A549 (cell line): ENCODE results near the gene GIMAP1. TPM values are rescaled to one million over a fixed set of nuclear protein-coding genes. Genes with fewer than 3 reads are reported as not detected.
"Not testable (repeated sequence)": the region's sequence is repeated elsewhere in the genome, so short reads cannot be mapped to it uniquely, and the experiment has no call there.

ENCODE experiments used
- ATAC-seq, 2 experiments: fragments of 200-7000 bp in 1 of 2; fragments of >200 bp in 1 of 2; cut with Nextera tagmentation in 1 of 2; cut with Tn5 transposase in 1 of 2; 3 replicates each; pipeline versions ENCODE4 v1.8.0 to v1.9.1; 2018 to 2020; ENCODE audit warnings: mild to moderate bottlenecking in 1 of 2, moderate library complexity in 1 of 2
- CTCF ChIA-PET: fragments of 300-600 bp; sonication (Branson Sonifier 250); formaldehyde crosslinking; extraction: SDS; loops from one replicate; lab custom pipeline; 2021; ENCODE audit warnings: antibody characterized with exemption, inconsistent platforms; lab: Yijun Ruan, JAX
- POLR2A ChIA-PET: fragments of 350-600 bp; formaldehyde crosslinking; extraction: SDS; loops from one replicate; lab custom pipeline; 2021; ENCODE audit warnings: antibody characterized with exemption, inconsistent platforms; lab: Yijun Ruan, JAX
- DNase-seq, 2 experiments: peaks; one replicate each; pipeline versions ENCODE4 v3.0.0 to v3.0.0-alpha.2; 2011 to 2016; ENCODE audit warnings: low read depth in 1 of 2, low spot score in 1 of 2
- FAIRE-seq: peaks from 2 replicates; lab custom pipeline; 2011; peaks lifted over from hg19 to GRCh38; lab: Jason Lieb, UNC
- H3K27ac ChIP-seq, 2 experiments: fragments of >200 bp; sonication (Bioruptor Twin); formaldehyde crosslinking; 3 replicates each; pipeline ENCODE4 v1.5.1; 2016 to 2017
- H3K4me1 ChIP-seq: fragments of >200 bp; sonication (Bioruptor Twin); formaldehyde crosslinking; 3 replicates; pipeline ENCODE4 v1.6.1; 2016
- H3K4me2 ChIP-seq: fragments of >200 bp; sonication (Bioruptor Twin); formaldehyde crosslinking; 3 replicates; pipeline ENCODE4 v1.6.1; 2016
- H3K4me3 ChIP-seq: fragments of >200 bp; sonication (Bioruptor Twin); formaldehyde crosslinking; 3 replicates; pipeline ENCODE4 v1.5.1; 2016
- H3K9me3 ChIP-seq: fragments of >200 bp; sonication (Bioruptor Twin); formaldehyde crosslinking; 3 replicates; pipeline ENCODE4 v1.6.1; 2016
- BHLHE40 ChIP-seq: IDR thresholded peaks from 2 replicates; pipeline ENCODE4 v1.6.1; 2012; ENCODE audit warnings: low read depth, low read length, inconsistent platforms
- EHMT2 ChIP-seq: fragments of 200-600 bp; sonication (generic); IDR thresholded peaks from 2 replicates; pipeline ENCODE4 v1.6.1; 2016; ENCODE audit warnings: antibody characterized with exemption, low read depth, mild to moderate bottlenecking, moderate library complexity
- FOXS1 ChIP-seq: fragments of 250-450 bp; sonication (Bioruptor Pico); IDR thresholded peaks from 2 replicates; pipeline ENCODE4 v1.5.0; 2020; ENCODE audit warnings: mild to moderate bottlenecking, moderate library complexity
- POLR2AphosphoS2 ChIP-seq: conservative IDR thresholded peaks from 2 replicates; pipeline ENCODE4 v1.6.1; 2012; ENCODE audit warnings: low read length, improper control_type of control experiment, inconsistent platforms
- RCOR1 ChIP-seq: fragments of 150-350 bp; IDR thresholded peaks from 2 replicates; pipeline ENCODE4 v1.6.1; 2014; ENCODE audit warnings: antibody characterized with exemption, low read length, low read depth
- REST ChIP-seq: fragments of 200-600 bp; sonication (generic); IDR thresholded peaks from 2 replicates; pipeline ENCODE4 v1.6.1; 2016; ENCODE audit warnings: antibody characterized with exemption, mild to moderate bottlenecking, moderate library complexity
- WGBS: methylation state at CpG from one replicate; pipeline ENCODE4 v1.1.6; 2017; ENCODE audit errors: missing lambda C conversion rate; 5-methylcytosine and 5-hydroxymethylcytosine counted together
- polyA plus RNA-seq, 4 experiments: library from polyadenylated mRNA; depleted of rRNA in 3 of 4; stranded (reverse); fragments of >200 nt; fragmentation: RNase III in 1 of 4; extraction: RNeasy Plus Mini Kit Qiagen cat#74134 plus additional on column Dnase treatment in 1 of 4; gene quantifications; 2 replicates in 3 of 4; 3 replicates in 1 of 4; pipeline ENCODE4 v1.2.3, GENCODE V29; 2011 to 2017
- TF ChIP-seq, protein P1 (sequence below): fragments of 450-650 bp; IDR thresholded peaks from 2 replicates; pipeline ENCODE4 v1.6.1; 2014; ENCODE audit warnings: antibody characterized with exemption
- TF ChIP-seq, protein P2 (sequence below): fragments of 250-450 bp; sonication (Bioruptor Pico); IDR thresholded peaks from 2 replicates; pipeline ENCODE4 v1.5.0; 2021; ENCODE audit warnings: mild to moderate bottlenecking, moderate library complexity, borderline replicate concordance

The GIMAP1 gene
- polyA plus RNA-seq, 2 of the 4 experiments (the other 2 are of a cell fraction) = not detected

DNA sequence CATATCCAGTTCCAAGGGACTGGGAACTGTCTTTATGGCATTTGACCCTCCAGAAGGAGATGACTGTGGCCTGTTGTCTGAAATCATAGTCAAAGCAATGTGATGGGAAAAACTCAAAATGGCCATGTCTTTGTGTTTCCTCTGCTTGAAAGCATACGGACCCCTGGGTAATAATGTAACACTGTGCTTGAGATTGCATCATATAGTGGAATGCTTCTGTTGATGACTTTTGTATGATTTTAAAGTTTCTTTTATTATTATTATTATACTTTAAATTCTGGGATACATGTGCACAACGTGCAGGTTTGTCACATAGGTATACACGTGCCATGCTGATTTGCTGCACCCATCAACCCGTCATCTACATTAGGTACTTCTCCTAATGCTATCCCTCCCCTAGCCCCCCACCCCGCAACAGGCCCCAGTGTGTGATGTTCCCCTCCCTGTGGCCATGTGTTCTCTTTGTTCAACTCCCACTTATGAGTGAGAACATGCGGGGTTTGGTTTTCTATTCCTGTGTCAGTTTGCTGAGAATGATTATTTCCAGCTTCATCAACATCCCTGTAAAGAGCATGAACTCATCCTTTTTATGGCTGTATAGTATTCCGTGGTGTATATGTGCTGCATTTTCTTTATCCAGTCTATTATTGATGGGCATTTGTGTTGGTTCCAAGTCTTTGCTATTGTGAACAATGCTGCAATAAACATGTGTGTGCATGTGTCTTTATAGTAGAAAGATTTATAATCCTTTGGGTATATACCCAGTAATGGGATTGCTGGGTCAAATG lies 44.4 kb upstream of the GIMAP1 start:
- H3K4me2 ChIP-seq, H3K4me1 ChIP-seq, FAIRE-seq, CTCF ChIA-PET, H3K4me3 ChIP-seq, DNase-seq, ATAC-seq, POLR2A ChIA-PET, H3K9me3 ChIP-seq, H3K27ac ChIP-seq: not testable (repeated sequence)
- WGBS = 9% methylated on average over 7 of the region's 7 CpGs

DNA sequence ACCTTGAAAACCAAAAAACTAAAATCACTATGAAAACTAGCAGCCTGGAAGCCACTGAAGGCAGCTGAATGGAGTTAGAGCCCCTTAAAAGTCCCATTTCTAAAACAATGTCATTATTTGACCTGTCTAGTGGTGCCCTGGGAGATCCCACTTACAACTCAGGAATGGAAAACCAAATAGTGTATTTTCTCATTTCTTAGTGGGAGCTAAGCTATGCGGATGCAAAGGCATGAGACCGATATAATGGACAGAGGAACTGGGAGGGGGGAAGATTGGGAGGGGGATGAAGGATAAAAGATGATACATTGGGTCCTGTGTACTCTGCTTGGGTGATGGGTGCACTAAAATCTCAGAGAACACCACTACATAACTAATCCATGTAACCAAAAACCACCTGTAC lies 40.7 kb upstream of the GIMAP1 start:
- no peak for ATAC-seq
- CTCF ChIA-PET = no interaction called here
- POLR2A ChIA-PET = no interaction called here
- WGBS = 43% methylated on average over 2 of the region's 2 CpGs
- Histone ChIP-seq H3K4me1 (no peaks in the 10 kb centered on the region), H3K9me3 (no peaks in the 10 kb centered on the region), H3K27ac (no peak overlapping the region), H3K4me2 (no peak overlapping the region), H3K4me3 (no peak overlapping the region)
- TF ChIP-seq FOXS1 (CRISPR knock-in tag) (no peak), POLR2AphosphoS2 (no peak), BHLHE40 (no peak), REST (no peak), RCOR1 (no peak), EHMT2 (no peak)
- TF ChIP-seq, protein P1, sequence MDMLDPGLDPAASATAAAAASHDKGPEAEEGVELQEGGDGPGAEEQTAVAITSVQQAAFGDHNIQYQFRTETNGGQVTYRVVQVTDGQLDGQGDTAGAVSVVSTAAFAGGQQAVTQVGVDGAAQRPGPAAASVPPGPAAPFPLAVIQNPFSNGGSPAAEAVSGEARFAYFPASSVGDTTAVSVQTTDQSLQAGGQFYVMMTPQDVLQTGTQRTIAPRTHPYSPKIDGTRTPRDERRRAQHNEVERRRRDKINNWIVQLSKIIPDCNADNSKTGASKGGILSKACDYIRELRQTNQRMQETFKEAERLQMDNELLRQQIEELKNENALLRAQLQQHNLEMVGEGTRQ = no peak
- TF ChIP-seq, protein P2, sequence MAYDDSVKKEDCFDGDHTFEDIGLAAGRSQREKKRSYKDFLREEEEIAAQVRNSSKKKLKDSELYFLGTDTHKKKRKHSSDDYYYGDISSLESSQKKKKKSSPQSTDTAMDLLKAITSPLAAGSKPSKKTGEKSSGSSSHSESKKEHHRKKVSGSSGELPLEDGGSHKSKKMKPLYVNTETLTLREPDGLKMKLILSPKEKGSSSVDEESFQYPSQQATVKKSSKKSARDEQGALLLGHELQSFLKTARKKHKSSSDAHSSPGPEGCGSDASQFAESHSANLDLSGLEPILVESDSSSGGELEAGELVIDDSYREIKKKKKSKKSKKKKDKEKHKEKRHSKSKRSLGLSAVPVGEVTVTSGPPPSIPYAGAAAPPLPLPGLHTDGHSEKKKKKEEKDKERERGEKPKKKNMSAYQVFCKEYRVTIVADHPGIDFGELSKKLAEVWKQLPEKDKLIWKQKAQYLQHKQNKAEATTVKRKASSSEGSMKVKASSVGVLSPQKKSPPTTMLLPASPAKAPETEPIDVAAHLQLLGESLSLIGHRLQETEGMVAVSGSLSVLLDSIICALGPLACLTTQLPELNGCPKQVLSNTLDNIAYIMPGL (CRISPR knock-in tag) = no peak
- FAIRE-seq = no peak
- no peak for DNase-seq

GRCh38 chr7:150676276-150676675 lies 40.1 kb upstream of the GIMAP1 start:
- H3K9me3 ChIP-seq, POLR2A ChIA-PET, FAIRE-seq, DNase-seq, ATAC-seq, H3K4me2 ChIP-seq, H3K4me3 ChIP-seq, H3K27ac ChIP-seq, CTCF ChIA-PET, H3K4me1 ChIP-seq: not testable (repeated sequence)

- H3K4me1 ChIP-seq, CTCF ChIA-PET, DNase-seq, H3K27ac ChIP-seq, H3K9me3 ChIP-seq, FAIRE-seq, H3K4me2 ChIP-seq, POLR2A ChIA-PET, H3K4me3 ChIP-seq, ATAC-seq: not testable (repeated sequence)
- 33% methylated on average over 3 of the region's 3 CpGs for WGBS
Measured at GRCh38 chr7:150676854-150677253, 39.6 kb upstream of the GIMAP1 start.

DNA sequence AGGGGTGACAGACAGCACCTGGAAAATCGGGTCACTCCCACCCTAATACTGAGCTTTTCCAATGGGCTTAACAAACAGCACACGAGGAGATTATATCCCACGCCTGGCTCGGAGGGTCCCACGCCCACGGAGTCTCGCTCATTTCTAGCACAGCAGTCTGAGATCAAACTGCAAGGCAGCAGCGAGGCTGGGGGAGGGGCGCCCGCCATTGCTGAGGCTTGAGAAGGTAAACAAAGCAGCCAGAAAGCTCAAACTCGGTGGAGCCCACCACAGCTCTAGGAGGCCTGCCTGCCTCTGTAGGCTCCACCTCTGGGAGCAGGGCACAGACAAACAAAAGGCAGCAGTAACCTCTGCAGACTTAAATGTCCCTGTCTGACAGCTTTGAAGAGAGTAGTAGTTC lies 37.8 kb upstream of the GIMAP1 start:
- CTCF ChIA-PET, H3K9me3 ChIP-seq, H3K27ac ChIP-seq, H3K4me1 ChIP-seq, ATAC-seq, FAIRE-seq, DNase-seq, POLR2A ChIA-PET, H3K4me2 ChIP-seq, H3K4me3 ChIP-seq: not testable (repeated sequence)
- WGBS = 3% methylated on average over 10 of the region's 11 CpGs

DNA sequence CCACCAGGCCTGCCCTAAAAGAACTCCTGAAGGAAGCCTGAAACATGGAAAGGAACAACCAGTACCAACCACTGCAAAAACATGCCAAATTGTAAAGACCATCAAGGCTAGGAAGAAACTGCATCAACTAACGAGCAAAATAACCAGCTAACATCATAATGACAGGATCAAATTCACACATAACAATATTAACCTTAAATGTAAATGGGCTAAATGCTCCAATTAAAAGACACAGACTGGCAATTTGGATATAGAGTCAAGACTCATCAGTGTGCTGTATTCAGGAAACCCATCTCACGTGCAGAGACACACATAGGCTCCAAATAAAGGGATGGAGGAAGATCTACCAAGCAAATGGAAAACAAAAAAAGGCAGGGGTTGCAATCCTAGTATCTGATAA lies 36.0 kb upstream of the GIMAP1 start:
- POLR2A ChIA-PET, H3K4me2 ChIP-seq, H3K4me1 ChIP-seq, H3K4me3 ChIP-seq, H3K9me3 ChIP-seq, DNase-seq, ATAC-seq, FAIRE-seq, H3K27ac ChIP-seq: not testable (repeated sequence)
- WGBS = 0% methylated on average over 2 of the region's 2 CpGs
- CTCF ChIA-PET = interaction anchor here (0.7 kb wide), 1 partner anchor 1276 kb away, joined by 3 read pairs; no protein-coding TSS in a partner anchor
